ENCODE data around the gene EFNA4. TPM values are rescaled to one million over a fixed set of nuclear protein-coding genes. Genes with fewer than 3 reads are reported as not detected.
A peak's percentile ranks its signal among the peaks of the same experiment; 100 is the strongest.

Gene EFNA4
- total and polyA plus RNA-seq, 2 donors (not counting 1 experiment from before 2014, with no cell fraction given) = 8.4 to 10.6 TPM

- Mint-ChIP-seq H3K27ac (no peak overlapping the region), H3K27me3 (peaks cover 15% of the 10 kb centered on the region), H3K4me1 (peaks cover 6% of the 10 kb centered on the region), H3K9me3 (ENCODE audit: insufficient read depth) (no peaks in the 10 kb centered on the region), H3K4me3 (no peak overlapping the region)
- peaks cover 9 to 11% of the 10 kb centered on the region in 2 donors for H3K4me1 ChIP-seq (ENCODE audit: control insufficient read depth in 2 of 2, insufficient read depth in 2 of 2, low read length in 2 of 2)
- no peak overlapping the region for H3K27ac ChIP-seq (ENCODE audit: low read length in 2 of 2)
- no peak overlapping the region for H3K9ac ChIP-seq (ENCODE audit: low read length)
- H3K4me3 ChIP-seq (ENCODE audit: control extremely low read depth in 1 of 5, extremely low read depth in 1 of 5, insufficient read depth in 1 of 5, low read depth in 2 of 5, low read length in 4 of 5) = no peak overlapping the region
- TF ChIP-seq, protein P1, sequence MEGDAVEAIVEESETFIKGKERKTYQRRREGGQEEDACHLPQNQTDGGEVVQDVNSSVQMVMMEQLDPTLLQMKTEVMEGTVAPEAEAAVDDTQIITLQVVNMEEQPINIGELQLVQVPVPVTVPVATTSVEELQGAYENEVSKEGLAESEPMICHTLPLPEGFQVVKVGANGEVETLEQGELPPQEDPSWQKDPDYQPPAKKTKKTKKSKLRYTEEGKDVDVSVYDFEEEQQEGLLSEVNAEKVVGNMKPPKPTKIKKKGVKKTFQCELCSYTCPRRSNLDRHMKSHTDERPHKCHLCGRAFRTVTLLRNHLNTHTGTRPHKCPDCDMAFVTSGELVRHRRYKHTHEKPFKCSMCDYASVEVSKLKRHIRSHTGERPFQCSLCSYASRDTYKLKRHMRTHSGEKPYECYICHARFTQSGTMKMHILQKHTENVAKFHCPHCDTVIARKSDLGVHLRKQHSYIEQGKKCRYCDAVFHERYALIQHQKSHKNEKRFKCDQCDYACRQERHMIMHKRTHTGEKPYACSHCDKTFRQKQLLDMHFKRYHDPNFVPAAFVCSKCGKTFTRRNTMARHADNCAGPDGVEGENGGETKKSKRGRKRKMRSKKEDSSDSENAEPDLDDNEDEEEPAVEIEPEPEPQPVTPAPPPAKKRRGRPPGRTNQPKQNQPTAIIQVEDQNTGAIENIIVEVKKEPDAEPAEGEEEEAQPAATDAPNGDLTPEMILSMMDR (IDR thresholded peaks at IDR 0.05) = peak; percentile 29
- no peak for TF ChIP-seq EZH2 (IDR thresholded peaks at IDR 0.05; ENCODE audit: borderline replicate concordance, insufficient read depth, low read depth, low read length, poor library complexity, severe bottlenecking)
- peaks cover 0 to 3% (median 0%) of the 10 kb centered on the region in 3 donors for H3K9me3 ChIP-seq (ENCODE audit: control extremely low read depth in 1 of 3, control insufficient read depth in 2 of 3, insufficient read depth in 1 of 3, low read length in 2 of 3)
- ChIA-PET POLR2A (no interaction called here), CTCF (interaction anchor here (1.3 to 6.8 kb wide), 5 partner anchors 50 to 79 kb away, joined by 3 to 307 read pairs (median 15); partner anchors contain the start of gene KRTCAP2)
- no peaks in the 10 kb centered on the region for H4K20me1 ChIP-seq (ENCODE audit: control insufficient read depth, insufficient read depth, low read length, poor library complexity, severe bottlenecking)
- intact Hi-C loops (cut with micrococcal nuclease) = loop anchor here (5.0 kb wide), 2 partner anchors 33 to 498 kb away; partner anchors contain the start of gene EFNA1
- H3K4me2 ChIP-seq (replicated peaks; ENCODE audit: low read depth, low read length, poor library complexity, severe bottlenecking) = no peak overlapping the region
- ATAC-seq (ENCODE audit: low read depth) (no peak), DNase-seq (peak; percentile 51)
- no peaks in the 10 kb centered on the region for H3K79me2 ChIP-seq (ENCODE audit: control insufficient read depth, insufficient read depth, low read length)
- no peak overlapping the region for H2AFZ ChIP-seq (ENCODE audit: insufficient read depth, low read depth, low read length, poor library complexity, severe bottlenecking)
- no peaks in the 10 kb centered on the region for H3K36me3 ChIP-seq (replicated peaks in 1 of 2; ENCODE audit: control extremely low read depth in 1 of 2, control insufficient read depth in 1 of 2, extremely low read depth in 1 of 2, insufficient read depth in 2 of 2, low read length in 1 of 2)
- H3K27me3 ChIP-seq (replicated peaks in 1 of 4; ENCODE audit: control extremely low read depth in 1 of 4, control insufficient read depth in 3 of 4, insufficient read depth in 4 of 4, low read length in 3 of 4) = peaks cover 0 to 11% (median 4%) of the 10 kb centered on the region in 4 experiments
- WGBS (ENCODE audit: insufficient coverage) = 39% methylated on average over 10 of the region's 13 CpGs
These were observed 30.5 kb downstream of the EFNA4 start for GRCh38 chr1:155093911-155094621.

GRCh38 chr1:155094622-155094948 lies 31.0 kb downstream of the EFNA4 start:
- Histone ChIP-seq H3K9ac (ENCODE audit: low read length) (no peak overlapping the region), H3K27ac (ENCODE audit: low read length in 2 of 2) (no peak overlapping the region), H2AFZ (ENCODE audit: insufficient read depth, low read depth, low read length, poor library complexity, severe bottlenecking) (no peak overlapping the region), H3K9me3 (ENCODE audit: control extremely low read depth in 1 of 3, control insufficient read depth in 2 of 3, insufficient read depth in 1 of 3, low read length in 2 of 3) (peaks cover 0 to 3% (median 0%) of the 10 kb centered on the region in 3 donors), H3K4me3 (ENCODE audit: control extremely low read depth in 1 of 5, extremely low read depth in 1 of 5, insufficient read depth in 1 of 5, low read depth in 2 of 5, low read length in 4 of 5) (no peak overlapping the region), H3K4me1 (ENCODE audit: control insufficient read depth in 2 of 2, insufficient read depth in 2 of 2, low read length in 2 of 2) (peaks cover 9 to 11% of the 10 kb centered on the region in 2 donors), H3K4me2 (replicated peaks; ENCODE audit: low read depth, low read length, poor library complexity, severe bottlenecking) (no peak overlapping the region), H4K20me1 (ENCODE audit: control insufficient read depth, insufficient read depth, low read length, poor library complexity, severe bottlenecking) (no peaks in the 10 kb centered on the region), H3K36me3 (replicated peaks in 1 of 2; ENCODE audit: control extremely low read depth in 1 of 2, control insufficient read depth in 1 of 2, extremely low read depth in 1 of 2, insufficient read depth in 2 of 2, low read length in 1 of 2) (no peaks in the 10 kb centered on the region), H3K79me2 (ENCODE audit: control insufficient read depth, insufficient read depth, low read length) (no peaks in the 10 kb centered on the region), H3K27me3 (replicated peaks in 1 of 4; ENCODE audit: control extremely low read depth in 1 of 4, control insufficient read depth in 3 of 4, insufficient read depth in 4 of 4, low read length in 3 of 4) (peaks cover 0 to 11% (median 4%) of the 10 kb centered on the region in 4 experiments)
- Mint-ChIP-seq H3K27me3 (peaks cover 15% of the 10 kb centered on the region), H3K4me1 (peaks cover 6% of the 10 kb centered on the region), H3K9me3 (ENCODE audit: insufficient read depth) (no peaks in the 10 kb centered on the region), H3K27ac (no peak overlapping the region), H3K4me3 (no peak overlapping the region)
- ChIA-PET CTCF (interaction anchor here (1.0 to 2.5 kb wide), 6 partner anchors 9 to 78 kb away, joined by 3 to 44 read pairs (median 5); partner anchors contain the start of gene KRTCAP2), POLR2A (no interaction called here)
- 100% methylated on average over 2 of the region's 2 CpGs for WGBS (ENCODE audit: insufficient coverage)
- intact Hi-C loops (cut with micrococcal nuclease) = loop anchor here (5.0 kb wide), 2 partner anchors 33 to 498 kb away; partner anchors contain the start of gene EFNA1
- DNase-seq (no peak), ATAC-seq (ENCODE audit: low read depth) (no peak)
- no peak for TF ChIP-seq EZH2 (IDR thresholded peaks at IDR 0.05; ENCODE audit: borderline replicate concordance, insufficient read depth, low read depth, low read length, poor library complexity, severe bottlenecking)
- TF ChIP-seq, protein P1 (IDR thresholded peaks at IDR 0.05) = no peak
